ENCODE data around the gene TNS3. TPM values are rescaled to one million over a fixed set of nuclear protein-coding genes. Genes with fewer than 3 reads are reported as not detected.

TNS3 gene
- total RNA-seq, 1 donor from 2014 or later, result 89.8 TPM

GRCh38 chr7:47563521-47563920, 18.4 kb downstream of the TNS3 start:
- no peak overlapping the region for H3K4me3 ChIP-seq
- intact Hi-C loops (cut with DNase I), result no loop called here
- H3K27me3 ChIP-seq, result no peaks in the 10 kb centered on the region
- TF ChIP-seq CTCF (IDR thresholded peaks at IDR 0.05), result no peak
- no peaks in the 10 kb centered on the region for H3K4me1 ChIP-seq
- H3K27ac ChIP-seq, result no peak overlapping the region
- H3K9me3 ChIP-seq, result no peaks in the 10 kb centered on the region
- H3K36me3 ChIP-seq, result peaks cover 0 to 3% of the 10 kb centered on the region in 2 donors
- DNase-seq (ENCODE audit: low spot score in 2 of 2), result no peak

GRCh38 chr7:47561715-47562446, 20.0 kb downstream of the TNS3 start:
- Histone ChIP-seq H3K27me3 (no peaks in the 10 kb centered on the region), H3K9me3 (no peaks in the 10 kb centered on the region), H3K4me3 (no peak overlapping the region), H3K4me1 (peaks cover 0 to 12% of the 10 kb centered on the region in 2 donors), H3K27ac (no peak overlapping the region), H3K36me3 (peaks cover 0 to 3% of the 10 kb centered on the region in 2 donors)
- TF ChIP-seq CTCF (IDR thresholded peaks at IDR 0.05), result no peak
- intact Hi-C loops (cut with DNase I), result no loop called here
- DNase-seq (ENCODE audit: low spot score in 2 of 2), result no peak

GRCh38 chr7:47559306-47560220, 22.3 kb downstream of the TNS3 start:
- peaks cover 0 to 3% of the 10 kb centered on the region in 2 donors for H3K36me3 ChIP-seq
- H3K4me3 ChIP-seq, result no peak overlapping the region
- H3K9me3 ChIP-seq, result no peaks in the 10 kb centered on the region
- no peak for TF ChIP-seq CTCF (IDR thresholded peaks at IDR 0.05)
- no peak overlapping the region for H3K27ac ChIP-seq
- peaks cover 0 to 12% of the 10 kb centered on the region in 2 donors for H3K4me1 ChIP-seq
- no peak for DNase-seq (ENCODE audit: low spot score in 2 of 2)
- no peaks in the 10 kb centered on the region for H3K27me3 ChIP-seq
- intact Hi-C loops (cut with DNase I), result no loop called here

GRCh38 chr7:47557694-47558670, 23.9 kb downstream of the TNS3 start:
- H3K27ac ChIP-seq, result peak overlapping the region; percentile 42 to 50
- DNase-seq (ENCODE audit: low spot score in 2 of 2), result no peak
- intact Hi-C loops (cut with DNase I), result no loop called here

More at GRCh38 chr7:47557694-47558670, 23.9 kb downstream of the TNS3 start:
- Histone ChIP-seq H3K4me3 (no peak overlapping the region), H3K4me1 (peaks cover 0 to 12% of the 10 kb centered on the region in 2 donors), H3K27me3 (no peaks in the 10 kb centered on the region), H3K9me3 (no peaks in the 10 kb centered on the region), H3K36me3 (peaks cover 0 to 3% of the 10 kb centered on the region in 2 donors)
- no peak for TF ChIP-seq CTCF (IDR thresholded peaks at IDR 0.05)

All from ascending aorta (tissue), 2 donors.